Endothelial cell of umbilical vein (primary cell): ENCODE data around the gene CELF2. TPM values are rescaled to one million over a fixed set of nuclear protein-coding genes. Genes with fewer than 3 reads are reported as not detected.

Experiments used
- BruUV-seq: library from RNA; stranded (reverse); fragments of 400-500 nt; replicated peaks from 2 replicates; lab custom pipeline; 2021; lab: Mats Ljungman, UMichigan
- CTCF ChIA-PET: fragments of 300-600, 350-600 bp; sonication (Branson Sonifier 250); formaldehyde crosslinking; loops from one replicate; lab custom pipeline; 2021; ENCODE audit warnings: antibody characterized with exemption, inconsistent platforms; lab: Charles Lee
- POLR2A ChIA-PET: fragments of 300-600, 350-600 bp; sonication (Branson Sonifier 250); formaldehyde crosslinking; loops from one replicate; lab custom pipeline; 2021; ENCODE audit warnings: antibody characterized with exemption, inconsistent platforms; lab: Charles Lee
- DNase-seq: peaks from one replicate; pipeline ENCODE4 v3.0.0-alpha.2; 2011; ENCODE audit warnings: low read depth, low spot score
- FAIRE-seq: peaks from 2 replicates; lab custom pipeline; 2011; peaks lifted over from hg19 to GRCh38; lab: Jason Lieb, UNC
- H2AFZ ChIP-seq: 2 replicates; pipeline ENCODE4 v1.6.0; 2012; ENCODE audit warnings: low read depth, low read length, control low read depth, inconsistent platforms
- H3K27ac ChIP-seq: 2 replicates; pipeline ENCODE4 v1.5.1; 2011; ENCODE audit warnings: low read depth, mild to moderate bottlenecking, control low read depth, low read length, moderate library complexity; ENCODE audit not compliant: insufficient read depth
- H3K27me3 ChIP-seq, 2 experiments: 2 replicates each; pipeline versions ENCODE4 v1.6.0 to v1.6.1; 2011; ENCODE audit warnings: low read length in 2 of 2, mixed read lengths in 1 of 2; ENCODE audit not compliant: control insufficient read depth in 2 of 2, insufficient read depth in 2 of 2
- H3K36me3 ChIP-seq, 2 experiments: 2 replicates in 1 of 2; 3 replicates in 1 of 2; pipeline ENCODE4 v1.5.1; 2011; ENCODE audit warnings: low read length in 2 of 2, mild to moderate bottlenecking in 1 of 2, moderate library complexity in 1 of 2; ENCODE audit not compliant: control insufficient read depth in 2 of 2, insufficient read depth in 2 of 2; ENCODE audit errors: extremely low read depth in 1 of 2
- H3K4me1 ChIP-seq: 3 replicates; pipeline ENCODE4 v1.5.1; 2011; ENCODE audit warnings: mild to moderate bottlenecking, low read length; ENCODE audit not compliant: control insufficient read depth, insufficient read depth; ENCODE audit errors: extremely low read depth
- H3K4me2 ChIP-seq: 2 replicates; pipeline ENCODE4 v1.6.1; 2011; ENCODE audit warnings: low read length, control low read depth, mixed read lengths; ENCODE audit not compliant: insufficient read depth
- H3K4me3 ChIP-seq, 3 experiments: fragments of 200-600 bp in 1 of 3; sonication (generic), shearing (Covaris generic) in 1 of 3; replicated peaks in 1 of 3; 2 replicates each; pipeline ENCODE4 v1.5.1; 2011 to 2016; ENCODE audit warnings: control low read depth in 3 of 3, low read length in 3 of 3, mild to moderate bottlenecking in 2 of 3, inconsistent platforms in 1 of 3, low read depth in 1 of 3, moderate library complexity in 1 of 3; ENCODE audit not compliant: insufficient read depth in 1 of 3
- H3K79me2 ChIP-seq: 2 replicates; pipeline ENCODE4 v1.6.0; 2012; ENCODE audit warnings: low read length, inconsistent platforms; ENCODE audit not compliant: control insufficient read depth, insufficient read depth
- H3K9ac ChIP-seq: replicated peaks from 2 replicates; pipeline ENCODE3; 2011; ENCODE audit warnings: low read length, control low read depth; ENCODE audit not compliant: insufficient read depth; ENCODE audit errors: extremely low read depth
- H3K9me1 ChIP-seq: replicated peaks from 3 replicates; pipeline ENCODE4 v1.6.0; 2011; ENCODE audit warnings: mild to moderate bottlenecking, low read length; ENCODE audit not compliant: control insufficient read depth, insufficient read depth; ENCODE audit errors: extremely low read depth
- H3K9me3 ChIP-seq: replicated peaks from 2 replicates; pipeline ENCODE4 v1.5.1; 2012; ENCODE audit warnings: low read length, inconsistent platforms; ENCODE audit not compliant: control insufficient read depth, insufficient read depth
- H4K20me1 ChIP-seq: replicated peaks from 2 replicates; pipeline ENCODE3; 2011; ENCODE audit warnings: mild to moderate bottlenecking, low read length; ENCODE audit not compliant: control insufficient read depth, insufficient read depth; ENCODE audit errors: extremely low read depth
- CTCF ChIP-seq, 2 donors: IDR thresholded peaks; 1 replicate in 1 of 2; 2 replicates in 1 of 2; pipeline ENCODE4 v1.5.1; 2011; ENCODE audit warnings: low read length in 2 of 2, mild to moderate bottlenecking in 2 of 2, moderate library complexity in 2 of 2, control low read depth in 1 of 2, inconsistent platforms in 1 of 2, low read depth in 1 of 2; ENCODE audit not compliant: insufficient read depth in 1 of 2; ENCODE audit errors: extremely low read depth in 1 of 2
- EZH2 ChIP-seq: IDR thresholded peaks from 2 replicates; pipeline ENCODE4 v1.6.1; 2012; ENCODE audit warnings: borderline replicate concordance, low read depth, mild to moderate bottlenecking, moderate library complexity, low read length, inconsistent platforms; ENCODE audit not compliant: severe bottlenecking
- FOS ChIP-seq: IDR thresholded peaks from 2 replicates; pipeline ENCODE4 v1.6.1; 2011; ENCODE audit warnings: mild to moderate bottlenecking, low read length, moderate library complexity, borderline replicate concordance; ENCODE audit not compliant: insufficient read depth
- GATA2 ChIP-seq: IDR thresholded peaks from 2 replicates; pipeline ENCODE4 v1.7.0; 2011; ENCODE audit warnings: low read depth, mild to moderate bottlenecking, moderate library complexity, mixed read lengths, low read length; ENCODE audit not compliant: insufficient read length, insufficient read depth
- JUN ChIP-seq: IDR thresholded peaks from 2 replicates; pipeline ENCODE4 v1.6.1; 2011; ENCODE audit warnings: borderline replicate concordance, low read depth; ENCODE audit not compliant: insufficient read length, insufficient read depth
- MAX ChIP-seq: IDR thresholded peaks from 2 replicates; pipeline ENCODE4 v1.6.1; 2011; ENCODE audit not compliant: insufficient read depth, insufficient read length
- MYC ChIP-seq: IDR thresholded peaks from one replicate; pipeline ENCODE4 v1.6.1; 2011; ENCODE audit warnings: mild to moderate bottlenecking, low read depth, low read length
- POLR2A ChIP-seq: IDR thresholded peaks from 2 replicates; pipeline ENCODE4 v1.6.1; 2012; ENCODE audit warnings: low read depth, mild to moderate bottlenecking, control low read depth, low read length
- POLR2AphosphoS5 ChIP-seq: IDR thresholded peaks from 2 replicates; pipeline ENCODE4 v1.6.1; 2012; ENCODE audit warnings: low read depth, mild to moderate bottlenecking, control low read depth, low read length, moderate library complexity; ENCODE audit not compliant: insufficient read depth
- dilution Hi-C: fragments of 300-500 bp; cut with MboI; formaldehyde crosslinking; loops from one replicate; pipeline ENCODE4 v1.15.0; 2019; ENCODE audit warnings: low sequenced_read_pairs; ENCODE audit not compliant: extremely low pct_ligation_motif_present
- intact Hi-C: fragments of 100-400 bp; cut with micrococcal nuclease; formaldehyde crosslinking; loops from one replicate; pipeline ENCODE4 v1.10.0; 2022
- polyA plus RNA-seq, 4 experiments: library from polyadenylated mRNA; depleted of rRNA in 3 of 4; stranded (reverse) in 3 of 4; unstranded in 1 of 4; fragments of >200 nt; gene quantifications; 2 replicates each; pipeline versions ENCODE4 v1.2.1 to v1.2.3, GENCODE V29; 2011 to 2012; ENCODE audit warnings: missing spikeins in 1 of 4
- total RNA-seq: library from RNA; stranded (reverse); gene quantifications from 2 replicates; pipeline ENCODE4 v1.2.3, GENCODE V29; 2021

The CELF2 gene
- total and polyA plus RNA-seq, 2 donors (not counting 3 experiments of a cell fraction or from before 2014, with no cell fraction given), result 21.6 to 42.6 TPM

DNA sequence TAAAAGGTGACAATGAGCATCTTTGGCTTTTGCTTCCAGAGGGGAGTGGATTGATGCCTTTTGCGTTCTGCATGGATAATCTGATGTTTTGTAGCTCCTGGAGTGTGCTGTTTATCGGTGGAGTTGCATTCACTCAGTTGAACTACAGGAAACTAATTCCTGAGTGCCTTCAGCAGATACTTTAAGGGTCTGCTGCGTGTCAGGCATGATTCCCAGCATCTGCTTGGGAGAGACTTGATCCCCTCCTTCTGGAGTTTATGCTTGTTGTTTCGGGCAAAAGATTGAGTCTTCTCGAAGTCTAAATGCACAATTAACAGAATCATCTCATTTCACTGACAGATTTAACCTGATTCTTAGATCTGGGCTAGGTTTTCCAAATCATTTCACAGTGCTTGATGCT, 46.2 kb downstream of the CELF2 start:
- H3K36me3 ChIP-seq, result no peaks in the 10 kb centered on the region
- H3K4me1 ChIP-seq, result no peaks in the 10 kb centered on the region
- FAIRE-seq, result no peak
- no peaks in the 10 kb centered on the region for H3K9me1 ChIP-seq
- ChIA-PET CTCF (no interaction called here), POLR2A (no interaction called here)
- no peaks in the 10 kb centered on the region for H3K79me2 ChIP-seq
- no peaks in the 10 kb centered on the region for H3K27me3 ChIP-seq
- H2AFZ ChIP-seq, result no peak overlapping the region
- H3K9ac ChIP-seq, result no peak overlapping the region
- no peaks in the 10 kb centered on the region for H3K9me3 ChIP-seq
- no peak for DNase-seq
- no peak overlapping the region for H3K4me3 ChIP-seq
- TF ChIP-seq POLR2A (no peak), GATA2 (no peak)
- BruUV-seq, result no TSS peak
- H3K4me2 ChIP-seq, result no peak overlapping the region
- intact Hi-C loops, result no loop called here
- dilution Hi-C loops, result no loop called here
- H4K20me1 ChIP-seq, result no peaks in the 10 kb centered on the region
- no peak overlapping the region for H3K27ac ChIP-seq

DNA sequence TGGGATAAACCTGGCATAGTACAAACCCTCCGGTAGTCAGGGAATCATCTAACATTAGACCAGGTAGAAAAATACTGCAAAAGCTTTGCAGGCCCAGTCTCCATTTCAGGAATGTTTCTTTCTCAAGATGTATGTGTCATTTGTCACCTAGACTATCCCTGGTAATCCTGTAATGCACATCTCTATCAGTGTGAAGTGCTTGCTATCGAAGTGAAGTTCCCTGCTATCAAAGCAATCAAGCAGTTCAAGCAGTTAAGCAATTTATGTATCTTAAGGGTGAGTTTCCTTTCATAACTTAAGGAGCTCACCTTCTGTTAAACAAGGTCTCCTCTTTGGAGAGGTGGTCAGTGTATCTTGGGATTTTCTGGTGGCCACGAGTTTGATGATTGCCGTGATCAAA, 47.2 kb downstream of the CELF2 start:
- no peak for FAIRE-seq
- H4K20me1 ChIP-seq, result no peaks in the 10 kb centered on the region

More for the DNA sequence above, 47.2 kb downstream of the CELF2 start:
- Histone ChIP-seq H3K27me3 (no peaks in the 10 kb centered on the region), H3K36me3 (no peaks in the 10 kb centered on the region), H3K4me2 (no peak overlapping the region), H3K4me1 (no peaks in the 10 kb centered on the region), H3K4me3 (no peak overlapping the region), H3K27ac (no peak overlapping the region), H2AFZ (no peak overlapping the region), H3K79me2 (no peaks in the 10 kb centered on the region), H3K9me1 (no peaks in the 10 kb centered on the region), H3K9me3 (no peaks in the 10 kb centered on the region), H3K9ac (no peak overlapping the region)
- BruUV-seq, result no TSS peak
- dilution Hi-C loops (no loop called here), intact Hi-C loops (no loop called here)
- no peak for TF ChIP-seq POLR2AphosphoS5
- TF ChIP-seq MAX, result no peak
- TF ChIP-seq EZH2, result no peak
- no peak for TF ChIP-seq MYC
- TF ChIP-seq POLR2A, result no peak
- no peak for TF ChIP-seq CTCF (IDR thresholded peaks at IDR 0.05; ENCODE audit: extremely low read depth in 1 of 2, insufficient read depth in 1 of 2, low read depth in 1 of 2, low read length in 2 of 2)
- TF ChIP-seq JUN, result no peak
- no peak for TF ChIP-seq FOS
- no peak for TF ChIP-seq GATA2
- ChIA-PET CTCF (no interaction called here), POLR2A (no interaction called here)
- DNase-seq, result no peak
